Tibial nerve (tissue), 4 donors: ENCODE data around the gene SPRED1.

Experiments used
- EP300 ChIP-seq, 2 donors: sonication (generic); formaldehyde crosslinking; IDR thresholded peaks; one replicate each; pipeline ENCODE4 v1.6.1; 2017; ENCODE audit warnings: antibody characterized with exemption in 2 of 2, mild to moderate bottlenecking in 1 of 2
- POLR2A ChIP-seq, 2 donors: fragments of 450-650 bp; IDR thresholded peaks; one replicate each; pipeline ENCODE4 v1.6.1; 2017; ENCODE audit warnings: antibody characterized with exemption in 2 of 2, mild to moderate bottlenecking in 2 of 2, moderate library complexity in 2 of 2
- TF ChIP-seq, protein P1 (sequence below), 5 experiments: fragments of 200-600 bp in 3 of 5; fragments of 450-650 bp in 2 of 5; sonication (generic) in 3 of 5; IDR thresholded peaks; one replicate each; pipeline ENCODE4 v1.5.1; 2016 to 2019; ENCODE audit warnings: antibody characterized with exemption in 5 of 5, mild to moderate bottlenecking in 3 of 5, moderate library complexity in 2 of 5

DNA sequence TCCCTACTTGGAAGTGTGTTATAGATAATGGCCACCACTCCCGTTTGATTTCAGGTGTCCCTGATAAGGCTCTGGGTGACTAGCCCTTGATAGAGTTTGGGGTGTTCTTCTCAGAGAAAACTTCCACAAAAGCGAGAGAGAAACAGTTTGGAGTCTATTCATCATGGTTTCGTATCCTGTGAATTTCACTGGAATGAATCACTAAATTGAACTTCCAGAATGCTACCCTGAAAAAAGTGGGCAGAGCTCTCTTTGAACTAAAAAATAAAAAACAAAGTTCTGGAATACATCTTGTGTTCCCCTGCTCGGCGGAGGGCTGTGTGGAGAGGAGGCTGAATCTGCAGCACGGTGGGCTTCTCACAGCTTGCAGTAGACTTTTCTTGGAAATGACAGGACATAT, 148.5 kb downstream of the SPRED1 start:
- TF ChIP-seq, protein P1, sequence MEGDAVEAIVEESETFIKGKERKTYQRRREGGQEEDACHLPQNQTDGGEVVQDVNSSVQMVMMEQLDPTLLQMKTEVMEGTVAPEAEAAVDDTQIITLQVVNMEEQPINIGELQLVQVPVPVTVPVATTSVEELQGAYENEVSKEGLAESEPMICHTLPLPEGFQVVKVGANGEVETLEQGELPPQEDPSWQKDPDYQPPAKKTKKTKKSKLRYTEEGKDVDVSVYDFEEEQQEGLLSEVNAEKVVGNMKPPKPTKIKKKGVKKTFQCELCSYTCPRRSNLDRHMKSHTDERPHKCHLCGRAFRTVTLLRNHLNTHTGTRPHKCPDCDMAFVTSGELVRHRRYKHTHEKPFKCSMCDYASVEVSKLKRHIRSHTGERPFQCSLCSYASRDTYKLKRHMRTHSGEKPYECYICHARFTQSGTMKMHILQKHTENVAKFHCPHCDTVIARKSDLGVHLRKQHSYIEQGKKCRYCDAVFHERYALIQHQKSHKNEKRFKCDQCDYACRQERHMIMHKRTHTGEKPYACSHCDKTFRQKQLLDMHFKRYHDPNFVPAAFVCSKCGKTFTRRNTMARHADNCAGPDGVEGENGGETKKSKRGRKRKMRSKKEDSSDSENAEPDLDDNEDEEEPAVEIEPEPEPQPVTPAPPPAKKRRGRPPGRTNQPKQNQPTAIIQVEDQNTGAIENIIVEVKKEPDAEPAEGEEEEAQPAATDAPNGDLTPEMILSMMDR (IDR thresholded peaks at IDR 0.05), result no peak
- TF ChIP-seq EP300 (IDR thresholded peaks at IDR 0.05) (no peak), POLR2A (IDR thresholded peaks at IDR 0.05) (no peak)
